SU-DHL-6 (cell line): ENCODE data around the gene BMPR1B.

Source experiments
- CTCF ChIP-seq: fragments of 200-600 bp; sonication (generic); IDR thresholded peaks from one replicate; pipeline ENCODE4 v1.5.1; 2017; ENCODE audit warnings: antibody characterized with exemption, mild to moderate bottlenecking, low read length, moderate library complexity; ENCODE audit not compliant: insufficient read depth, poor library complexity, severe bottlenecking
- EZH2phosphoT487 ChIP-seq: fragments of 200-600 bp; sonication (generic), shearing (Covaris generic); conservative IDR thresholded peaks from 2 replicates; pipeline ENCODE4 v1.6.1; 2018; ENCODE audit warnings: mild to moderate bottlenecking, antibody characterized with exemption, low read length, moderate library complexity, mixed read lengths

- TF ChIP-seq CTCF (no peak), EZH2phosphoT487 (no peak)
Measured at GRCh38 chr4:94856030-94856429, 98.3 kb downstream of the BMPR1B start.
